GM21390 (cell line): ENCODE measurements around the gene ADGRL2.

ENCODE experiments used
- ATAC-seq: cut with Tn5 transposase; IDR thresholded peaks from one replicate; pipeline ENCODE4 v1.9.1; 2021; ENCODE audit not compliant: unreplicated experiment

ADGRL2 gene

DNA sequence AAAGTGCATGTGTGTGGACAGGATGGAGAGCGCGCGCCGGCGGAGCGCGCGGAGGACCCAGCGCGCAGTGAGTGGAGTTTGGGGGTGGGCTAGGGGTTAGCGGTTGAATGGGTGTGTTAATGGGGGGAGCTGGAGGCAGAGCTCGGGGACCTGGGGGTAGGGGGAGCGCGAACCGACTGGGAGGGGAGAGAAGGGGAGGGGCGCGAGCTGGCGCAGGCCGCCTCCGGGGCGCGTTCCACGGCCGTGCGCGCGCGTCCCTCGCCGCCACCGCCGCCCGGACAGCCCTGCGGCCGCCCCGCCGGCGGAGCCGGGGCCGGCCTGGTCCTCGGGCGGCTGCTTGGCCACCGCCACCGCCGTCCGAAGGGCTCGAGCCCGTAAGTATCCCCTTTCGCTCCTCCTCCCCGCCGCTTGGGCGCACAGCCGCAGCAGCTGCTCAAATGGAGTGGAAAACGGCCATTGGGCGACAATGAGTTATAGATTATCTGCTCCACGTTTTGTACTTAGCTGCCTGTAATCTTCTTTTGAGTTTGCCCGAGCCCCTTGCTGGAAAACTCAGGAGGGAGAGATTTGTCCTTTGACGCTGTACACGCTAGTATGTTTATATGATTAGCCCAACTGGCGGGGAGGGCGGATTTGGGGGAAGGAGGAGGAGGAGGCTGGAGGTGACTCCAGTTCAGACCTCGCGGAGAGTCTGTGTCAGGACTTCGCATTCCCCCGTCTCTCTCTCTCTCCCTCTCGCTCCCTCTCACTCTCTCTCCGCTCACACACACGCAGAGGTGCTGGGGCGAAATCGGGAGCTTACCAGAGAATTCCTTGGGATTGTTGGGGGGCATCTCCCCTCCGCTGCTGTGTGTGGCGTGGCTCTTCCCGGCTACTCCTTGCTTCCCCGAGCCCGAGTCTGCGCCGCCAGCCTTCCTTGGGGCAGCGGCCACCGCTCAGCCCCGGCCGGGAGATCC, at the start of gene ADGRL2:
Gene ADGRL2, plus strand, starts transcription at position 240 of the 956 bp plus-strand sequence. CDS start 36,051 bp downstream, outside the sequence.
- peak; percentile 56 for ATAC-seq

GRCh38 chr1:81752840-81753239, 47.9 kb upstream of the ADGRL2 start:
- no peak for ATAC-seq

DNA sequence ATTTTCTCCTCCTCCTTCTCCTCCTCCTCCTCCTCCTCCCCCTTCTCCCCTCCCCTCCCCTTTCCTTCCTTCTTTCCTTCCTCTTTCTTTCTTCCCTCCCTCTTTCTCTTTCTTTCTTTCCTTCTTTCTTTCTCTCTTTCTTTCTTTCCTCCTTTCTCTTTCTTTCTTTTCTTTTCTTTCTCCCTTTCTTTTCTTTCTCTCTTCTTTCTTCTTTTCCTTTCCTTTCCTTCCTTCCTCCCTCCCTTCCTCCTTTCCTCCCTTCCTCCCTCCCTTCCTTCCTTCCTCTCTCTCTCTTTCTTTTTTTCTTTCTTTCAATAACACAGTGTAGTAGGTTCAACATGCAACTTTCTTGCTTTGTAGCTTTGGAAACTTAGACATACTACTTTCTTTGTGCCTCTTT, 46.3 kb upstream of the ADGRL2 start:
- ATAC-seq: no peak

GRCh38 chr1:81756872-81757271, 43.9 kb upstream of the ADGRL2 start:
- ATAC-seq: no peak

- ATAC-seq: no peak
Observed at GRCh38 chr1:81757398-81758020, 43.2 kb upstream of the ADGRL2 start.

DNA sequence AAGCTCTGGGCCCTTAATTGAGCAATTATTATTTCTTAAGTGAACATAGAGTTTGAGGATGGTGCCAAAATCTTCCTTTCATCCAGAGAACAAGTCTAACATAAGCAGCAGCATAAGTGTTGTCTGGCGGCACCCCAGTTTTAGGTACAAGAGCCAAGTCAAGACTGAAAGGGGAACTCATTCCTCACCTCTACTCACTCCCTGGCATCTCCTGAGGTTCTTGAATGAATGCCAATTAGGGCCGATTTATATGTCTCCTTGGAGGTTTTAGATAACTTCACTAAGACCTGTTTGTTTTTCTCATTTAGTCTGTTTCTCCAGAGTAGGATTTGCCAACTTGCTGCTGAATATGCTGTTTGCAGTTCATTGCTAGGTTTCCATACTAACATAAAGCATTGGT, 42.6 kb upstream of the ADGRL2 start:
- ATAC-seq: no peak

GRCh38 chr1:81760477-81761097, 40.1 kb upstream of the ADGRL2 start:
- ATAC-seq: no peak

DNA sequence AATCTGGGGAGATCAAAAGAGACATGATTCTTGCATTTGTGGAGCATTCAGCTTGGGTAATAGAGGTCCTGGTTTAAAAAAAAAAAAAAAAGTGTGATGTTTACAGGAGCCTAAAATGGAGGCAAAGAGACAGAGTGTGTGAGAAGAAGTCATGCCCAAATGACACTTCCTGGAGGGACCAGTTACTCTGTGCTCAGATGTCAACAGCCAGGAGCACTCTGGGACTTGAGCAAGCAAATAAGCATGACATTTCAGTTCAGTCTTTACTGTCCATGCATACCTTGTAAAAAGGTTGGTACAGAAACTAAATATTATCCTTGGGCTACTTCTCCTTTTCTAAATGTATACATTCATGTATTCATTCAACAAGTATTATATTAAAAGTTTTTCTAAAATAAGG, 25.2 kb upstream of the ADGRL2 start:
- ATAC-seq: no peak

- ATAC-seq: no peak
Observed at GRCh38 chr1:81780705-81781454, 19.9 kb upstream of the ADGRL2 start.

GRCh38 chr1:81781749-81782148, 19.0 kb upstream of the ADGRL2 start:
- ATAC-seq: no peak

- no peak for ATAC-seq
Observed at GRCh38 chr1:81792184-81792583, 8.6 kb upstream of the ADGRL2 start.

DNA sequence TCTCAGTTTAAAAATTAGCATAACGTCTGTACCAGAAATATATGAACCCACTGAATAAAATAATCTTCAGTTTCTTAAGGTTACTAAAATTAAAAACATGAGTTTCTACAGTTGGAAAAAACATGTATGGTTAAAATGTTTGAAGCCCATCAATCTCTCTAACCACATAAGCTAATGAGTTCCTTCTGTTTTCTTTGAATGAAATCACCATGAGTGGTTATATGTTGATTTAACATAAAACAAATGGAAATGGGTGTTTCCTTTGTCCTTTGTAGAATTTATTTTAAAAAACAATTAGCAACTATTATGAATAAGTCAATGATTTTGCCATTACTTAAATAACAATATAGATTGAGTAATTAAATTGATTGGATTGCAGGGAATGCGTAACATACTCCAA, 3.0 kb upstream of the ADGRL2 start:
- ATAC-seq: no peak

- ATAC-seq: no peak
Observed at GRCh38 chr1:81799939-81800694, 617 bp upstream of the ADGRL2 start.

DNA sequence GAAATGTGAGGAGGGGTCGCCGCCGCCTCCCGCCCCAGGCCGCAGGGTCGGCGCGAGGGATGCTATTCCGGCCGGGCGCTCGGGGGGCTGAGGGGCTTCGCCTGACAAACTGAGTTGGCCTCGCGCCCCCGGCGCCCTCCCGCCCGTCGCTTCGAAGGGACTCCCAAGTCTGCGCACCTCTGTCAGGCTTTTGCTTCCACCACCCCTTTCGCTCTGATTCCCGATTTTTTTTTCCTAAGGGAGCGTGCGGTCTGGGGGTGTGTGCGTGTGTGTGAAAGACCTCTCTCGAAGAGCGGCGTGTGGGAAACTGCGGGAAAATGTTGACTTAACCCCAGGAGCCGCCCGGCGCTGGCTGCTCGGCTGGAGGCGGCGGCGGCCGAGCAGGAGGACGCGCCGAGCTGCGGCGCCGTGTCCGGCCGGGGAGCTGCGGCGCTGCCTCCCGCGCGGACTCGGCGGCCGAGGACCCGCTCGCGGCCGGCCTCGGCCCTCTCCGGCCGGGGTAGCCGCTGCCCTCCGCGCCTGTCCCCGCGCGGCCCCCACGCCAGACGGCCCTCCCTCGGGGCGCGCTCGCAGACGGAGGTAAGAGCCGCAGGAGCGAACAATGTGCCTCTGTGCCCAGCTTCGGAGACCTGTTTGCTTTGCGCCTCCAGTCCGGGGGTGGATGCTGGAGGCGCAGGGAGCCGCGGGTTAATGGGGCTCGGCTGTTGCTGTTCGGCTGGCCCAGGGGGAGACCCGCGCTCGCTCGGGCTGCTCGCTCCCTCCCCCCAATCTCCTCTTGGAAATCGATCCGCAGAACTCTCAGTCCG, 1.1 kb downstream of the ADGRL2 start:
- ATAC-seq: no peak

DNA sequence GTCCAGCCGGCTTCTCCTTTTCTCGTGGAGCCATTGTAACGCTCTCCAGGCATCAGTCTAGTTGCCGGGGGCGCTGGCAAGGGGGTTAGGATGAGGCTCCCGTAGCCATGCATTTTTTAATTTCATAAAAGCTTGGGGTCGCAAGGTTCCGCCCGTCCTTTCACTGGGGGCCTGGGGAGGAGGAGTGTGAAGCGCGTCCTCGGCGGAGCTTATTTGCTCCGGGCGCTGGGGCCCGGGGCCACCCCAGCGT, 1.6 kb downstream of the ADGRL2 start:
- no peak for ATAC-seq

- no peak for ATAC-seq
Observed at GRCh38 chr1:81802707-81803430, 2.1 kb downstream of the ADGRL2 start.

DNA sequence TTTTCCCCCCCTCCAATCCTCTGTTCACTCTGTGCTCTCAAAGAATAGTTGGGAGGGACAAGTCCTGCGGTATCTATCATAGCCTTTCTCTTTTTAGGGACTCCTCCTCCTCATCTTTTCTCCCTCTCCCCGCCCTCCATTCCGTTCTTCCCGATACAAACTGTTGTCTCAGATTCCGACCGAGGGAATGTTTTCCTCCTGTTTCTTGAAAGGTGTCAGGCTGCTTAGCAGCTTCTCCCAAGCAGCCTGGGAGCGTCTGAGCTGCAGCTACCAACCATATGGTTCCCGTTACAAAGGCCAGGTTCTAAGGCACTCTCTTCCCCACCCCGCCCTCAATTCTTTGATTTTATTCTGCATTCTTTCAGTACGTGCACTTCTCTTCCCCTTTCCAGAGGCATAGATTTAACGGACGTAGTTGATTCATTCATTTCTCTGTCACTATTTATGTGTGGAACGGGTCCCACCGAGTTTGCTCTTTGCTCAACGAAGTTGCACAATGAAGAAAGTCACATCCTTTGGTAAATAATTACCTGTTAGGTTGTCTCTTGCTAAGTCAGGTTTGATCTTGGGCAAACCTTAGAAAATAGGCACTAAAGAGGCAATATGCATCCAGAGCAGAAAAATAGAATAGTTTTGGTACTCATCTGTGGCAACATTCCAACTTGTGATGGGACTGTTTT, 2.8 kb downstream of the ADGRL2 start:
- no peak for ATAC-seq

- no peak for ATAC-seq
Observed at GRCh38 chr1:81804312-81804711, 3.6 kb downstream of the ADGRL2 start.
